Upper lobe of right lung (tissue), 1 donor: ENCODE measurements around the gene ALKAL2. TPM values are rescaled to one million over a fixed set of nuclear protein-coding genes. Genes with fewer than 3 reads are reported as not detected.
A peak's percentile ranks its signal among the peaks of the same experiment; 100 is the strongest.
"Not testable (repeated sequence)": the region's sequence is repeated elsewhere in the genome, so short reads cannot be mapped to it uniquely, and the experiment has no call there.

Experiments
- ATAC-seq: fragments of 200-7000 bp; cut with Tn5 transposase; one replicate; pipeline ENCODE4 v1.9.1; 2020; ENCODE audit warnings: mild to moderate bottlenecking, moderate library complexity
- DNase-seq: peaks from one replicate; pipeline ENCODE4 v3.0.0-alpha.2; 2020
- H3K27ac ChIP-seq: fragments of 200-600 bp; one replicate; pipeline ENCODE4 v1.8.0; 2022
- H3K27me3 ChIP-seq: fragments of 200-600 bp; one replicate; pipeline ENCODE4 v1.8.0; 2022; ENCODE audit warnings: mild to moderate bottlenecking
- H3K36me3 ChIP-seq: fragments of 200-600 bp; one replicate; pipeline ENCODE4 v1.8.0; 2022
- H3K4me1 ChIP-seq: fragments of 200-600 bp; one replicate; pipeline ENCODE4 v1.8.0; 2022
- H3K4me3 ChIP-seq: fragments of 200-600 bp; one replicate; pipeline ENCODE4 v1.8.0; 2022; ENCODE audit warnings: mild to moderate bottlenecking
- H3K9me3 ChIP-seq: fragments of 200-600 bp; one replicate; pipeline ENCODE4 v1.8.0; 2022
- CTCF ChIP-seq: fragments of 200-600 bp; IDR thresholded peaks from one replicate; pipeline ENCODE4 v1.8.0; 2022; ENCODE audit warnings: antibody characterized with exemption
- intact Hi-C: fragments of 100-400 bp; cut with DNase I; formaldehyde crosslinking; loops from one replicate; pipeline ENCODE4 v1.11.0; 2022
- total RNA-seq: library from RNA; stranded (reverse); fragmentation: NEBNext Ultra II Directional; extraction: Animal tissue kit (Norgen Biotek cat#: 25700); gene quantifications from one replicate; pipeline ENCODE4 v1.2.1, GENCODE V29; 2021
- donor health status: DM: no; HTN: yes; CAD: no; lungs with severe emphysema.

The ALKAL2 gene
- total RNA-seq, 1 donor from 2014 or later, result 18.7 TPM

DNA sequence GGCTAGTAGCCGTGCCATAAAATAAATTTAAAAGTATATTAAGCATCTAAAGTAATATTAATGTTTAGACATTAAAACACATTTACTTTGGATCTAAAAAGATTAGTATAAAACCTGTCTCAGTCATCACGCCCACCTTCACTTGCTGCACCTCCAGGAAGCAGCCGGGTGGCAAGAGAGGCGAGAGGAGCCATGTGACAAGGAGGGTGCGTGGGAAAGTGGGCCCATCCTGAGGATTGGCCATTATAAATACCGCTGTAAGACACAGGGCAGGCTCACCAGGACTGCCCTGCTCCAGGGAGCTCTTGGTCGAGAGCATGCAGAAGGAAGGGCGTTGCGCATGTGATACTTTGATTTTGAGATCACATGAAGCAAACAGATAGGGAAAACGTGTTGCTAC lies 34.4 kb upstream of the ALKAL2 start:
- no peak for ATAC-seq
- no peaks in the 10 kb centered on the region for H3K27me3 ChIP-seq
- no peaks in the 10 kb centered on the region for H3K36me3 ChIP-seq
- peaks cover under 1% of the 10 kb centered on the region for H3K9me3 ChIP-seq
- DNase-seq, result no peak
- no peak for TF ChIP-seq CTCF
- H3K27ac ChIP-seq, result no peak overlapping the region
- H3K4me3 ChIP-seq, result no peak overlapping the region
- intact Hi-C loops, result no loop called here
- no peaks in the 10 kb centered on the region for H3K4me1 ChIP-seq

- no peak for TF ChIP-seq CTCF
- H3K4me3 ChIP-seq, result no peak overlapping the region
- DNase-seq (no peak), ATAC-seq (no peak)
- H3K4me1 ChIP-seq, result no peaks in the 10 kb centered on the region
- no peaks in the 10 kb centered on the region for H3K36me3 ChIP-seq
- no peaks in the 10 kb centered on the region for H3K9me3 ChIP-seq
- H3K27me3 ChIP-seq, result no peaks in the 10 kb centered on the region
- no peak overlapping the region for H3K27ac ChIP-seq
- intact Hi-C loops, result no loop called here
Observed at GRCh38 chr2:320561-320960, 32.7 kb upstream of the ALKAL2 start.

DNA sequence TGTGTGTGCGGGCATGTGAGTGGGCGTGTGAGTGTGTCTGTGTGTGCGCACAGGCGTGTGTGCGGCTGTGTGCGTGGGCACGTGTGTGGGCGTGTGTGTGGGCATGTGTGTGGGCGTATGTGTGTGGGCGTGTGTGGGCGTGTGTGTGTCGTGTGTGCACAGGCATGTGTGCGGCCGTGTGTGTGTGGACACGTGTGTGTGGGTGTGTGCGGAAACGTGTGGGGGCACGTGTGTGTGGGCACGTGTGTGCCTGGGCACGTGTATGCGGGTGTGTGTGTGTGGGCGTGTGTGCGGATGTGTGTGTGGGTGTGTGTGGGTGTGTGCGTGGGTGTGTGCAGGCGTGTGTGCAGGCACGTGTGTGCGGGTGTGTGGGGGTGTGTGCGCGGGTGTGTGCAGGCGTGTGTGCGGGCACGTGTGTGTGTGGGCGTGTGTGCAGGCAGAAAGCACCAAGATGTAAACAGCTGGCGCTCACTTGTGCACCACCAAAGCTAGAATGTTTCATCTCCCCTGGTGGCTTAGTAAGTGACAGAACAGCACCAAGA lies 31.2 kb upstream of the ALKAL2 start:
- no peak for TF ChIP-seq CTCF
- no peaks in the 10 kb centered on the region for H3K4me1 ChIP-seq
- no peaks in the 10 kb centered on the region for H3K27me3 ChIP-seq
- ATAC-seq (peak; percentile 31), DNase-seq (no peak)
- no peaks in the 10 kb centered on the region for H3K36me3 ChIP-seq
- H3K4me3 ChIP-seq, result no peak overlapping the region
- H3K27ac ChIP-seq, result no peak overlapping the region
- intact Hi-C loops, result no loop called here
- no peaks in the 10 kb centered on the region for H3K9me3 ChIP-seq

DNA sequence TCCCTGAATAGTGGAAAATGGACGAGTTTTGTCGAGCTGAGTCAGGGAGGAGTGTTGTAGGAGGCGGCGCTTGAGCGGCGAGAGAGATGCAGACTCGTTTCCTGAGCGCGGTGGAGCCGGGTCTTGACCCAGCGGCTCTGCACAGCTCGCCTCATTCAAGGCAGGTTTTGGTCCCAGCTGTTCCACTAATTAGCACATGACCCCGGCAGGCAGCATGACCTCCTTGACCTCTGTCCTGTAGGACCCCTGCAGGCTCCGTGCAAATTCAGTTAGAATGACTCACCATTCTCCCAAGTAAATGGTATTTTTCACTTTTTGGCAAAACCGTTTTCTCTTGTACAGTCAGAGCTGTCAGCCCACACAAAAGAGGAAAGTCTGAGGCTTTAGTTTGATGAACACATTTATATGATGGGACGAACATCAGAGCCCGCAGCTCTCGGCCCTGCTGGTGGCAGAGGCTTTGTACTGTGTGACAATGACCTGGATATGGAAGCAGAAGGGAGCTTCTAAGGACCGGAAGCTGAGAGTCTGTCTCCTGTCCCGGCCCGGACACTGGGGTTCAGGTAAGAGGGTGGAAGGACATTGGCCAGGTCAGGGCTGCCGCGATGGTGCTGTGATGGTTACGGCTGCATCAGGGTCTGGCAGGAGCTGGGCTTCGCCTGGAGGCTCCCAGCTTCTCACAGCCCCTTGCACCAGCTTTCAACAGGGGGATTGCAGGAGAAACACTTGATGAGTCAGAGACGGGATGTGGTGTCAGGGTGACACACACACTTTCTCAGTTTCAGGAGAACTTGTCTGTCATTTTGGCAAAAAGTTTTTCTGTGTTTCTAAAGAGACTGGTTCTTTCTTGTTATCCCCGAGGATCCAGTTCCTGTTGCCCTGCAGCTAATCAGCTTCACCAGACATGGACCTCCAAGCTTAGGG lies 29.9 kb upstream of the ALKAL2 start:
- intact Hi-C loops, result no loop called here
- no peaks in the 10 kb centered on the region for H3K27me3 ChIP-seq
- no peak for ATAC-seq

DNA sequence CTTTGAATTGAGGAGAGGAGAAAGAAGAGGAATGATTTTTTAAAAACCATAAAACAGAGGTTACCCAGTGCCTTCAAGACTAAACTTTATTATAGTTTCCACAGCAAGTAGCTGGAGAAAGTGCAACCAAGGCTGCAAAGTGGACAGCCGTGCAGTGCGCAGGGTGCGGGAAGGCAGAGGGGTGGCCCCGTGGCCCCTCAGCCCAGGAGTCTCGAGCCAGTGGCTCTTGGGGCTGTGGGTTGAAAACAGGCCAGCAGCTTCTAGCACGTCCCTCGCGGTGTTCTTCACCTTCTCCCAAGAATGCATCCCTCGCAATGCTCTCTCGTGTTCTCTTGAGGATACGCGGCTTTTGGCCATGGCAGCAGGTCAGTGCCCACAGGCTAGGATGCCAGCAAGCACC lies 28.5 kb upstream of the ALKAL2 start:
- intact Hi-C loops, result no loop called here
- DNase-seq, result no peak
- Histone ChIP-seq H3K27ac (no peak overlapping the region), H3K4me1 (no peaks in the 10 kb centered on the region), H3K4me3 (no peak overlapping the region), H3K9me3 (no peaks in the 10 kb centered on the region), H3K27me3 (no peaks in the 10 kb centered on the region), H3K36me3 (no peaks in the 10 kb centered on the region)
- TF ChIP-seq CTCF, result no peak
- no peak for ATAC-seq

More for the DNA sequence above, 29.9 kb upstream of the ALKAL2 start:
- no peak for DNase-seq
- no peak for TF ChIP-seq CTCF
- no peaks in the 10 kb centered on the region for H3K36me3 ChIP-seq
- H3K27ac ChIP-seq, result peak overlapping the region; percentile 36
- H3K9me3 ChIP-seq, result no peaks in the 10 kb centered on the region
- H3K4me3 ChIP-seq, result no peak overlapping the region
- H3K4me1 ChIP-seq, result no peaks in the 10 kb centered on the region

- H3K27ac ChIP-seq, H3K36me3 ChIP-seq, H3K27me3 ChIP-seq, ATAC-seq, H3K9me3 ChIP-seq, H3K4me1 ChIP-seq, intact Hi-C loops, H3K4me3 ChIP-seq, DNase-seq: not testable (repeated sequence)
Observed at GRCh38 chr2:315925-316324, 28.0 kb upstream of the ALKAL2 start.
